Prostate gland (tissue), 2 donors: Measurements from ENCODE around the gene SLC6A3. TPM values are rescaled to one million over a fixed set of nuclear protein-coding genes. Genes with fewer than 3 reads are reported as not detected.

Experiments
- DNase-seq: peaks from one replicate; pipeline ENCODE4 v3.0.0-alpha.2; 2019; ENCODE audit warnings: low spot score
- H3K27ac ChIP-seq, 2 donors: fragments of 200-600 bp; sonication (generic); 2 replicates each; pipeline ENCODE4 v1.5.1; 2017 to 2019
- H3K27me3 ChIP-seq: fragments of 200-600 bp; sonication (generic); replicated peaks from 2 replicates; pipeline ENCODE4 v1.5.1; 2019; ENCODE audit not compliant: insufficient read depth
- H3K36me3 ChIP-seq, 2 donors: fragments of 200-600 bp; sonication (generic); 1 replicate in 1 of 2; 2 replicates in 1 of 2; pipeline versions ENCODE4 v1.5.1 to v1.8.1; 2017 to 2019
- H3K4me1 ChIP-seq: fragments of 200-600 bp; sonication (generic); replicated peaks from 2 replicates; pipeline ENCODE4 v1.5.1; 2019
- H3K4me3 ChIP-seq, 2 donors: fragments of 200-600 bp; sonication (generic); 2 replicates each; pipeline ENCODE4 v1.5.1; 2017 to 2019
- H3K9me3 ChIP-seq: fragments of 200-600 bp; sonication (generic); 2 replicates; pipeline ENCODE4 v1.5.1; 2017
- POLR2A ChIP-seq: fragments of 450-650 bp; IDR thresholded peaks from one replicate; pipeline ENCODE4 v1.6.1; 2016; ENCODE audit warnings: antibody characterized with exemption, mild to moderate bottlenecking
- POLR2AphosphoS5 ChIP-seq: sonication (generic); formaldehyde crosslinking; IDR thresholded peaks from one replicate; pipeline ENCODE4 v1.6.1; 2017; ENCODE audit warnings: antibody characterized with exemption
- WGBS: methylation state at CpG from one replicate; pipeline ENCODE4 v1.1.5; 2018; 5-methylcytosine and 5-hydroxymethylcytosine counted together
- intact Hi-C: fragments of 100-400 bp; cut with DNase I; formaldehyde crosslinking; loops from one replicate; pipeline ENCODE4 v1.14.2; 2022
- total RNA-seq, 2 donors: library from RNA; depleted of rRNA; stranded (reverse); fragments of >200 nt; gene quantifications; one replicate each; pipeline ENCODE4 v1.1.0, GENCODE V29; 2016
- TF ChIP-seq, protein P1 (sequence below), 4 experiments: fragments of 200-600 bp in 2 of 4; fragments of 450-650 bp in 2 of 4; sonication (generic) in 2 of 4; IDR thresholded peaks; 1 replicate in 3 of 4; 2 replicates in 1 of 4; pipeline ENCODE4 v1.5.1; 2016 to 2019; ENCODE audit warnings: antibody characterized with exemption in 4 of 4, mild to moderate bottlenecking in 2 of 4, moderate library complexity in 2 of 4

The SLC6A3 gene
- total RNA-seq, 2 donors from 2014 or later, result 4.6 TPM; not detected in 1

DNA sequence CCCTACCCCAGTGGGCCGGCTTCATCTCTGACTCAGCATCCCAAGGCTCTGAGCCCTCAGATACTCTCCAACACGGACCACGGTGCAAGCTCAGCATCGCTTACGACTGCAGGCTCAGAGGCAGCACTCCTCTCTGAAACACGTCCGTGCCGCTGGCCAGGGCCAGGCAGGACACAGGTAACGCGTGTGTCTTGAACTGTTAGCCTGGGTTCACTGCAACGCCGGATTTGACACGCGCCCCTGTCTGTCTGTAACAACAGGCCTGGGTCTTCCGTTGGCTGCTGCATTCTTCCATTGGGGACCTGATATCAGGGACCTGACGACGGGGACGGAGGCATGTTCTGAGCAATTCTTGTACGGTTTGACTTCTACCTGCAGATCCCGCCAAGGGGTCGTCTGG is 6.4 kb downstream of the SLC6A3 start:
- no peak overlapping the region for H3K27ac ChIP-seq
- WGBS, result 86% methylated on average over 21 of the region's 21 CpGs
- no peaks in the 10 kb centered on the region for H3K36me3 ChIP-seq
- intact Hi-C loops, result no loop called here
- no peak overlapping the region for H3K4me3 ChIP-seq
- no peak for DNase-seq
- H3K9me3 ChIP-seq, result no peaks in the 10 kb centered on the region
- peaks cover 25% of the 10 kb centered on the region for H3K27me3 ChIP-seq
- no peaks in the 10 kb centered on the region for H3K4me1 ChIP-seq
- TF ChIP-seq, protein P1, sequence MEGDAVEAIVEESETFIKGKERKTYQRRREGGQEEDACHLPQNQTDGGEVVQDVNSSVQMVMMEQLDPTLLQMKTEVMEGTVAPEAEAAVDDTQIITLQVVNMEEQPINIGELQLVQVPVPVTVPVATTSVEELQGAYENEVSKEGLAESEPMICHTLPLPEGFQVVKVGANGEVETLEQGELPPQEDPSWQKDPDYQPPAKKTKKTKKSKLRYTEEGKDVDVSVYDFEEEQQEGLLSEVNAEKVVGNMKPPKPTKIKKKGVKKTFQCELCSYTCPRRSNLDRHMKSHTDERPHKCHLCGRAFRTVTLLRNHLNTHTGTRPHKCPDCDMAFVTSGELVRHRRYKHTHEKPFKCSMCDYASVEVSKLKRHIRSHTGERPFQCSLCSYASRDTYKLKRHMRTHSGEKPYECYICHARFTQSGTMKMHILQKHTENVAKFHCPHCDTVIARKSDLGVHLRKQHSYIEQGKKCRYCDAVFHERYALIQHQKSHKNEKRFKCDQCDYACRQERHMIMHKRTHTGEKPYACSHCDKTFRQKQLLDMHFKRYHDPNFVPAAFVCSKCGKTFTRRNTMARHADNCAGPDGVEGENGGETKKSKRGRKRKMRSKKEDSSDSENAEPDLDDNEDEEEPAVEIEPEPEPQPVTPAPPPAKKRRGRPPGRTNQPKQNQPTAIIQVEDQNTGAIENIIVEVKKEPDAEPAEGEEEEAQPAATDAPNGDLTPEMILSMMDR (IDR thresholded peaks at IDR 0.05), result no peak
- TF ChIP-seq POLR2A (no peak), POLR2AphosphoS5 (no peak)

- intact Hi-C loops, result no loop called here
- Histone ChIP-seq H3K4me1 (no peaks in the 10 kb centered on the region), H3K36me3 (no peaks in the 10 kb centered on the region), H3K27me3 (peaks cover 17% of the 10 kb centered on the region), H3K4me3 (no peak overlapping the region), H3K9me3 (no peaks in the 10 kb centered on the region), H3K27ac (no peak overlapping the region)
- 82% methylated on average over 25 of the region's 25 CpGs for WGBS
- no peak for DNase-seq
- TF ChIP-seq, protein P1 (IDR thresholded peaks at IDR 0.05), result no peak
- TF ChIP-seq POLR2AphosphoS5, result no peak
- TF ChIP-seq POLR2A, result no peak
Observed at GRCh38 chr5:1437876-1438559, 7.2 kb downstream of the SLC6A3 start.

- no peak for DNase-seq
- Histone ChIP-seq H3K27me3 (peaks cover 13% of the 10 kb centered on the region), H3K4me1 (no peaks in the 10 kb centered on the region), H3K9me3 (no peaks in the 10 kb centered on the region), H3K4me3 (no peak overlapping the region), H3K36me3 (no peaks in the 10 kb centered on the region), H3K27ac (no peak overlapping the region)
- TF ChIP-seq POLR2A (no peak), POLR2AphosphoS5 (no peak)
- TF ChIP-seq, protein P1 (IDR thresholded peaks at IDR 0.05), result no peak
- WGBS, result 49% methylated on average over 11 of the region's 11 CpGs
- intact Hi-C loops, result no loop called here
Observed at GRCh38 chr5:1437226-1437829, 7.9 kb downstream of the SLC6A3 start.

DNA sequence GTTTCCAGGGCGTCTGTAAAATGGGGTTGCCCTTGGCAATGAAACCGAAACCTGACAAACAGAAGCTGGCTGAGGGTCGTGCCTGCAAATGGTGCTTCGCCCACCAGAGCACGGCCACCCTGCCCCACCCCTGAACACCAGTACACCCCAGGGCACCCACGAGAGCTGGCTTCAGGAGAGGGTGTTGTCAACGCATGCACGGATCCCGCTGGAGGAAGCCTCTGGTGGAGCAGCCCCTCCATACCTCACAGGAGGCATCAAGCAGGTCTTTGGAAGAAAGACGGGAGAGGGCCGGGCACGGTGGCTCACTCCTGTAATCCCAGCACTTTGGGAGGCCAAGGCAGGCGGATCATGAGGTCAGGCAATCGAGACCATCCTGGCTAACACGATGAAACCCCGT is 8.6 kb downstream of the SLC6A3 start:
- DNase-seq, result no peak
- H3K9me3 ChIP-seq, result no peaks in the 10 kb centered on the region

More for the DNA sequence above, 8.6 kb downstream of the SLC6A3 start:
- intact Hi-C loops, result no loop called here
- Histone ChIP-seq H3K4me3 (no peak overlapping the region), H3K36me3 (no peaks in the 10 kb centered on the region), H3K4me1 (no peaks in the 10 kb centered on the region), H3K27ac (no peak overlapping the region), H3K27me3 (peaks cover 8% of the 10 kb centered on the region)
- TF ChIP-seq POLR2A (no peak), POLR2AphosphoS5 (no peak)
- TF ChIP-seq, protein P1 (IDR thresholded peaks at IDR 0.05), result no peak
- WGBS, result 90% methylated on average over 16 of the region's 16 CpGs
